MM.1S (cell line): ENCODE results near the gene AJM1.

Experiments
- EZH2 ChIP-seq: fragments of 300-600 bp; sonication (generic); optimal IDR thresholded peaks from 2 replicates; pipeline ENCODE3; 2017; ENCODE audit warnings: low read depth, mild to moderate bottlenecking, antibody characterized with exemption, low read length, mixed read lengths
- TF ChIP-seq, protein P1 (sequence below): fragments of 300-600 bp; sonication (generic); IDR thresholded peaks from 2 replicates; pipeline ENCODE4 v1.5.1; 2016; ENCODE audit warnings: antibody characterized with exemption, low read length, mixed read lengths

DNA sequence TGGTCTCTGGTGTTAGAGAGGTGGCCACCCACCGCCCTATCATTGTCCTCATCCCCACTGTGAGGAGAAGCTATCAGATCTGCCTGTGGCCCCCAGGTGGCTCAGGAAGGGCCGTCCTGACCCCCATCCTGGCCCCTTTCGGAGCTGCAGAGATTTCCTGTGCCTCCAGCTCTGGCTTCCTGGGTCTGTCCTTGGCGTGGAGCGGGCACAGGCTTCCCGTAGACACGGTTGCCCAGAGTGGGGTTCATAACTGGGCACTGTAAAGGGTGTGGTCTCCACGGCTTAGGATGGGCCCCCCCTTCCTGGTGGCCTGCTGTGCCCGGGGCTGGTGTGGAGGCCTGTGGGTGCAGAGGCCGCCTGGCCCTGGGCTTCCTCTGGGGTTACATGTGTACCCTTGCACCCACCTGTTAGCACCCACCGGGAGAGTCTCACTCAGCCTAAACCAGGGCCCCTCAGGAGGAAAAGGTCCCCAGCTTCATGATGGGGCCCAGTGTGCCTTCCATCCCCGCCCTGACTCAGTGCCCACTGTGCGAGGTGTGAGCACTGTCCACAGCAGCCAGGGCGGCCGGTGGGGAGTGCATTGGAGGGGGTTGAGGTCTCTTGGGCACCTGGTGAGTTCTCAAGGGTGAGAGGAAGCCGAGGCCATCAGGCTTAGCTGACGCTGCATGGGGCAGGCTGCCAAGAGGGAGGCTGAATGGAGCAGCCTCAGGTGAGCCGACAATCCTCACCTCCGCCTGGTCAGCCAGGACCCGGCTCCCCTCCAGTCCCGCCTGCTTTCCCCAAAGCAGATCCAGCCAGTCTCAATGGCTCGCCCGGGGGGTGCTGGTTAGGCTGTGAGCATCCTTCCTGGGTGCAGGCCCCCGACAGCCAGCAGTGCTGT, 15.3 kb upstream of the AJM1 start:
- TF ChIP-seq, protein P1, sequence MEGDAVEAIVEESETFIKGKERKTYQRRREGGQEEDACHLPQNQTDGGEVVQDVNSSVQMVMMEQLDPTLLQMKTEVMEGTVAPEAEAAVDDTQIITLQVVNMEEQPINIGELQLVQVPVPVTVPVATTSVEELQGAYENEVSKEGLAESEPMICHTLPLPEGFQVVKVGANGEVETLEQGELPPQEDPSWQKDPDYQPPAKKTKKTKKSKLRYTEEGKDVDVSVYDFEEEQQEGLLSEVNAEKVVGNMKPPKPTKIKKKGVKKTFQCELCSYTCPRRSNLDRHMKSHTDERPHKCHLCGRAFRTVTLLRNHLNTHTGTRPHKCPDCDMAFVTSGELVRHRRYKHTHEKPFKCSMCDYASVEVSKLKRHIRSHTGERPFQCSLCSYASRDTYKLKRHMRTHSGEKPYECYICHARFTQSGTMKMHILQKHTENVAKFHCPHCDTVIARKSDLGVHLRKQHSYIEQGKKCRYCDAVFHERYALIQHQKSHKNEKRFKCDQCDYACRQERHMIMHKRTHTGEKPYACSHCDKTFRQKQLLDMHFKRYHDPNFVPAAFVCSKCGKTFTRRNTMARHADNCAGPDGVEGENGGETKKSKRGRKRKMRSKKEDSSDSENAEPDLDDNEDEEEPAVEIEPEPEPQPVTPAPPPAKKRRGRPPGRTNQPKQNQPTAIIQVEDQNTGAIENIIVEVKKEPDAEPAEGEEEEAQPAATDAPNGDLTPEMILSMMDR = no peak
- no peak for TF ChIP-seq EZH2
